ENCODE measurements around the gene ADCK2.
"Not testable (repeated sequence)": the region's sequence is repeated elsewhere in the genome, so short reads cannot be mapped to it uniquely, and the experiment has no call there.

Gene ADCK2

DNA sequence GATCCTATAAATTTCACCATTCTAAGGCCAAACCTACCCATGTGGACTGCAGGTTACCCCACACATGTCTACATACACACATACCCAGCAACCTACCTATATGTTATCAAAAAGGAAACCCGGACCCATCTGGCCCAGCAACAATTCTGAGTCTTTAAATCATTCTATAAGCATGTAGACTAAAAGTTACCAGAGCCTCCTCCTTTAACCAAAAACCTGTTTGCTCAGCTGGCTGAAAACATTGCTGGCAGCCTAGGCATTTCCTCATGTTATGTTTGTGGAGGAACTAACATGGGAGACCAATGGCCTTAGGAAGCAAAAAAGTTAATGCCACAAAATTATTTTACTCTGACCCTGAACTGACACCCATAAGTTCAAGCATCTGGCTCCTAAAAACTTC is 5.3 kb upstream of the ADCK2 start:
- Histone ChIP-seq H3K9me3 (ENCODE audit: insufficient read depth, low read length) (no peaks in the 10 kb centered on the region), H3K27ac (ENCODE audit: low read depth, low read length) (no peak overlapping the region), H3K9me2 (replicated peaks; ENCODE audit: insufficient read depth, low read length) (no peaks in the 10 kb centered on the region), H3K36me3 (ENCODE audit: low read length) (no peaks in the 10 kb centered on the region), H3K27me3 (ENCODE audit: low read length) (no peaks in the 10 kb centered on the region), H2AFZ (ENCODE audit: low read depth, low read length, severe bottlenecking) (no peak overlapping the region), H3K4me2 (ENCODE audit: low read depth, low read length, poor library complexity, severe bottlenecking) (no peak overlapping the region), H3K79me2 (ENCODE audit: insufficient read depth, low read length) (no peaks in the 10 kb centered on the region), H3K9ac (ENCODE audit: low read length) (no peak overlapping the region), H4K20me1 (ENCODE audit: low read depth, low read length) (no peaks in the 10 kb centered on the region), H3K4me3 (ENCODE audit: insufficient read depth, low read length, poor library complexity, severe bottlenecking) (no peak overlapping the region), H3F3A (ENCODE audit: insufficient read depth) (no peaks in the 10 kb centered on the region)
- TF ChIP-seq EZH2phosphoT487 (conservative IDR thresholded peaks at IDR 0.05; ENCODE audit: low read length): no peak
- TF ChIP-seq, protein P1, sequence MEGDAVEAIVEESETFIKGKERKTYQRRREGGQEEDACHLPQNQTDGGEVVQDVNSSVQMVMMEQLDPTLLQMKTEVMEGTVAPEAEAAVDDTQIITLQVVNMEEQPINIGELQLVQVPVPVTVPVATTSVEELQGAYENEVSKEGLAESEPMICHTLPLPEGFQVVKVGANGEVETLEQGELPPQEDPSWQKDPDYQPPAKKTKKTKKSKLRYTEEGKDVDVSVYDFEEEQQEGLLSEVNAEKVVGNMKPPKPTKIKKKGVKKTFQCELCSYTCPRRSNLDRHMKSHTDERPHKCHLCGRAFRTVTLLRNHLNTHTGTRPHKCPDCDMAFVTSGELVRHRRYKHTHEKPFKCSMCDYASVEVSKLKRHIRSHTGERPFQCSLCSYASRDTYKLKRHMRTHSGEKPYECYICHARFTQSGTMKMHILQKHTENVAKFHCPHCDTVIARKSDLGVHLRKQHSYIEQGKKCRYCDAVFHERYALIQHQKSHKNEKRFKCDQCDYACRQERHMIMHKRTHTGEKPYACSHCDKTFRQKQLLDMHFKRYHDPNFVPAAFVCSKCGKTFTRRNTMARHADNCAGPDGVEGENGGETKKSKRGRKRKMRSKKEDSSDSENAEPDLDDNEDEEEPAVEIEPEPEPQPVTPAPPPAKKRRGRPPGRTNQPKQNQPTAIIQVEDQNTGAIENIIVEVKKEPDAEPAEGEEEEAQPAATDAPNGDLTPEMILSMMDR (IDR thresholded peaks at IDR 0.05; ENCODE audit: insufficient read depth, low read length, poor library complexity, severe bottlenecking): no peak

DNA sequence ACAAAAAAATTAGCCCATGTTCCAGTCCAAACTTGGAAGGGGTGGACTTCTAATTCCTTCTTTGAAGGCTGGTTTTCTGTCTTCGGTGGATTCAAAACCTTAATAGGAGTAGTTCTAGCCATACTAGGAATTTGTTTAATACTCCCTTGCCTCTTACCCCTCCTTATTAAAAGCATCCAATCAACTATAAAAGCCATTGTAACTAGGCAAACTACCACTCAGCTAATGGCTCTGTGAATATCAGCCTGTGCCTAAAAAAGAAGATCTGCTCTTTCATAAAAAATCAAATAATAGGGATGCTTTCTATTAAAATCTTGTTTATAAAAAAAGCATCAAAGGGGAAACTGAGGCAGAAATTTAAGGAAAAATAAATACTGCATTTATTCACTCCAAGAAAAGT is 4.1 kb upstream of the ADCK2 start:
- TF ChIP-seq, protein P1 (IDR thresholded peaks at IDR 0.05; ENCODE audit: insufficient read depth, low read length, poor library complexity, severe bottlenecking): no peak
- TF ChIP-seq EZH2phosphoT487 (conservative IDR thresholded peaks at IDR 0.05; ENCODE audit: low read length): no peak
- no peaks in the 10 kb centered on the region for H3K27me3 ChIP-seq (ENCODE audit: low read length)
- H3K9me2 ChIP-seq (replicated peaks; ENCODE audit: insufficient read depth, low read length): no peaks in the 10 kb centered on the region
- H3K79me2 ChIP-seq (ENCODE audit: insufficient read depth, low read length): no peaks in the 10 kb centered on the region
- no peaks in the 10 kb centered on the region for H4K20me1 ChIP-seq (ENCODE audit: low read depth, low read length)
- H3K9me3 ChIP-seq (ENCODE audit: insufficient read depth, low read length): no peaks in the 10 kb centered on the region
- H3K27ac ChIP-seq (ENCODE audit: low read depth, low read length): no peak overlapping the region
- H3K36me3 ChIP-seq (ENCODE audit: low read length): no peaks in the 10 kb centered on the region
- H3K9ac ChIP-seq (ENCODE audit: low read length): no peak overlapping the region
- H2AFZ ChIP-seq (ENCODE audit: low read depth, low read length, severe bottlenecking): no peak overlapping the region
- H3F3A ChIP-seq (ENCODE audit: insufficient read depth): peaks cover under 1% of the 10 kb centered on the region; the same call in 1 of the 2 replicates
- no peak overlapping the region for H3K4me2 ChIP-seq (ENCODE audit: low read depth, low read length, poor library complexity, severe bottlenecking)
- H3K4me3 ChIP-seq (ENCODE audit: insufficient read depth, low read length, poor library complexity, severe bottlenecking): no peak overlapping the region

DNA sequence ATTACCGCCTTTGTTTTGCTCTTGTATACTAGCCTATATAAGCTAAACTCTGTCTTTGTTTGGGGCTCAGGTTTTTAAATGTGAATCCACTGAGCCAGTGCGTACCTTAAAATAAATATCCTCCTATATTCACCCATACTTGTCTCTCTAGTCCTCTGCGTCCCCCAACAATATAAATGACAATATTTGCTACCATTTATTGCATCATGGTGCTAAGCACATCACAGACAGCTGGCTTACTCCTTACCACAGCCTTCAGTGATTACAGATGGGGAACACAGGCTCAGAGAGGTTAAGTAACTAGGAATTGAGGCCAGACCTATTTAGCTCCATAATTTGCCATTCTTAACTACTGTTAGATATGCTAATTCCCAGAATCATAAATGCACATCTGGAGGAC is 3.4 kb upstream of the ADCK2 start:
- Histone ChIP-seq H2AFZ (ENCODE audit: low read depth, low read length, severe bottlenecking) (no peak overlapping the region), H3K4me3 (ENCODE audit: insufficient read depth, low read length, poor library complexity, severe bottlenecking) (no peak overlapping the region)

DNA sequence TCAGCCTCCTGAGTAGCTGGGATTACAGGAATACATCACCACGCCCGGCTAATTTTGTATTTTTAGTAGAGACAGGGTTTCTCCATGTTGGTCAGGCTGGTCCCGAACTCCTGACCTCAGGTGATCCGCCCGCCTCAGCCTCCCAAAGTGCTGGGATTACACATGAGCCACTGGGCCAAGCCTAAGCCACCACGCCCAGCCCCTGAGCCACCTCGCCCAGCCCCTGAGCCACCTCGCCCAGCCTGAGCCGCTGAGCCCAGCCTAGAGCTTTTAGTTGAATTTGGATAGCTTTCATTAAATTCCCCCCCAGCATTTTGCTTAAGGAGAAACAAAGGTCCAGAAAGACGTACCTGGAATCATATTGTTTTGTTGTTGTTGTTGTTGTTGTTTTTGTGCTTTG is 2.9 kb upstream of the ADCK2 start:
- not testable (repeated sequence) for H3K27me3 ChIP-seq (ENCODE audit: low read length); H3K4me3 ChIP-seq (ENCODE audit: insufficient read depth, low read length, poor library complexity, severe bottlenecking); H3K9me2 ChIP-seq (replicated peaks; ENCODE audit: insufficient read depth, low read length); H4K20me1 ChIP-seq (ENCODE audit: low read depth, low read length); H2AFZ ChIP-seq (ENCODE audit: low read depth, low read length, severe bottlenecking); H3K27ac ChIP-seq (ENCODE audit: low read depth, low read length); H3K9ac ChIP-seq (ENCODE audit: low read length); H3K79me2 ChIP-seq (ENCODE audit: insufficient read depth, low read length); H3K9me3 ChIP-seq (ENCODE audit: insufficient read depth, low read length); H3K4me2 ChIP-seq (ENCODE audit: low read depth, low read length, poor library complexity, severe bottlenecking); H3K36me3 ChIP-seq (ENCODE audit: low read length)
- H3F3A ChIP-seq (ENCODE audit: insufficient read depth): peaks cover 13% of the 10 kb centered on the region

More for the DNA sequence above, 3.4 kb upstream of the ADCK2 start:
- Histone ChIP-seq H3K4me2 (ENCODE audit: low read depth, low read length, poor library complexity, severe bottlenecking) (no peak overlapping the region), H3F3A (ENCODE audit: insufficient read depth) (peaks cover 8% of the 10 kb centered on the region), H3K79me2 (ENCODE audit: insufficient read depth, low read length) (no peaks in the 10 kb centered on the region), H3K27me3 (ENCODE audit: low read length) (no peaks in the 10 kb centered on the region), H3K9ac (ENCODE audit: low read length) (no peak overlapping the region), H3K9me3 (ENCODE audit: insufficient read depth, low read length) (no peaks in the 10 kb centered on the region), H3K9me2 (replicated peaks; ENCODE audit: insufficient read depth, low read length) (no peaks in the 10 kb centered on the region), H4K20me1 (ENCODE audit: low read depth, low read length) (no peaks in the 10 kb centered on the region), H3K27ac (ENCODE audit: low read depth, low read length) (no peak overlapping the region), H3K36me3 (ENCODE audit: low read length) (no peaks in the 10 kb centered on the region)
- TF ChIP-seq, protein P1 (IDR thresholded peaks at IDR 0.05; ENCODE audit: insufficient read depth, low read length, poor library complexity, severe bottlenecking): no peak
- TF ChIP-seq EZH2phosphoT487 (conservative IDR thresholded peaks at IDR 0.05; ENCODE audit: low read length): no peak
